Nephron progenitor cell (in vitro differentiated cells): ENCODE data around the gene GABRG3.

ENCODE experiments used
- DNase-seq: peaks from one replicate; pipeline ENCODE4 v3.0.0; 2021
- H3K27ac Mint-ChIP-seq: 2 replicates; pipeline ENCODE4 v1.8.0; 2021; ENCODE audit warnings: mild to moderate bottlenecking, moderate library complexity, mixed read lengths
- H3K27me3 Mint-ChIP-seq: 2 replicates; pipeline ENCODE4 v1.8.0; 2021; ENCODE audit warnings: mild to moderate bottlenecking, low read depth, mixed read lengths; ENCODE audit not compliant: poor library complexity
- H3K36me3 Mint-ChIP-seq: 2 replicates; pipeline ENCODE4 v1.8.0; 2021; ENCODE audit warnings: low read depth, mixed read lengths
- H3K4me1 Mint-ChIP-seq: 2 replicates; pipeline ENCODE4 v1.8.0; 2021; ENCODE audit warnings: mixed read lengths
- H3K4me3 Mint-ChIP-seq: 2 replicates; pipeline ENCODE4 v1.8.0; 2021; ENCODE audit warnings: mild to moderate bottlenecking, moderate library complexity, mixed read lengths
- H3K9me3 Mint-ChIP-seq: 2 replicates; pipeline ENCODE4 v1.8.0; 2021; ENCODE audit warnings: mild to moderate bottlenecking, moderate library complexity, mixed read lengths
- TF ChIP-seq, protein P1 (sequence below): fragments of 200-600 bp; sonication (generic); IDR thresholded peaks from 2 replicates; pipeline ENCODE4 v1.5.0; 2021; ENCODE audit warnings: antibody characterized with exemption

Gene GABRG3

GRCh38 chr15:27527490-27528067, 556.6 kb downstream of the GABRG3 start:
- Mint-ChIP-seq H3K27me3 (peaks cover 3% of the 10 kb centered on the region), H3K9me3 (peaks cover 21% of the 10 kb centered on the region), H3K27ac (no peak overlapping the region), H3K4me3 (no peak overlapping the region), H3K4me1 (no peaks in the 10 kb centered on the region), H3K36me3 (no peaks in the 10 kb centered on the region)
- TF ChIP-seq, protein P1, sequence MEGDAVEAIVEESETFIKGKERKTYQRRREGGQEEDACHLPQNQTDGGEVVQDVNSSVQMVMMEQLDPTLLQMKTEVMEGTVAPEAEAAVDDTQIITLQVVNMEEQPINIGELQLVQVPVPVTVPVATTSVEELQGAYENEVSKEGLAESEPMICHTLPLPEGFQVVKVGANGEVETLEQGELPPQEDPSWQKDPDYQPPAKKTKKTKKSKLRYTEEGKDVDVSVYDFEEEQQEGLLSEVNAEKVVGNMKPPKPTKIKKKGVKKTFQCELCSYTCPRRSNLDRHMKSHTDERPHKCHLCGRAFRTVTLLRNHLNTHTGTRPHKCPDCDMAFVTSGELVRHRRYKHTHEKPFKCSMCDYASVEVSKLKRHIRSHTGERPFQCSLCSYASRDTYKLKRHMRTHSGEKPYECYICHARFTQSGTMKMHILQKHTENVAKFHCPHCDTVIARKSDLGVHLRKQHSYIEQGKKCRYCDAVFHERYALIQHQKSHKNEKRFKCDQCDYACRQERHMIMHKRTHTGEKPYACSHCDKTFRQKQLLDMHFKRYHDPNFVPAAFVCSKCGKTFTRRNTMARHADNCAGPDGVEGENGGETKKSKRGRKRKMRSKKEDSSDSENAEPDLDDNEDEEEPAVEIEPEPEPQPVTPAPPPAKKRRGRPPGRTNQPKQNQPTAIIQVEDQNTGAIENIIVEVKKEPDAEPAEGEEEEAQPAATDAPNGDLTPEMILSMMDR, result peak; percentile 27
- no peak for DNase-seq

- Mint-ChIP-seq H3K9me3 (peaks cover 12% of the 10 kb centered on the region), H3K27ac (no peak overlapping the region), H3K36me3 (no peaks in the 10 kb centered on the region), H3K27me3 (peaks cover 3% of the 10 kb centered on the region), H3K4me1 (no peaks in the 10 kb centered on the region), H3K4me3 (no peak overlapping the region)
- TF ChIP-seq, protein P1, result no peak
- DNase-seq, result no peak
Observed at GRCh38 chr15:27529399-27529798, 558.4 kb downstream of the GABRG3 start.

DNA sequence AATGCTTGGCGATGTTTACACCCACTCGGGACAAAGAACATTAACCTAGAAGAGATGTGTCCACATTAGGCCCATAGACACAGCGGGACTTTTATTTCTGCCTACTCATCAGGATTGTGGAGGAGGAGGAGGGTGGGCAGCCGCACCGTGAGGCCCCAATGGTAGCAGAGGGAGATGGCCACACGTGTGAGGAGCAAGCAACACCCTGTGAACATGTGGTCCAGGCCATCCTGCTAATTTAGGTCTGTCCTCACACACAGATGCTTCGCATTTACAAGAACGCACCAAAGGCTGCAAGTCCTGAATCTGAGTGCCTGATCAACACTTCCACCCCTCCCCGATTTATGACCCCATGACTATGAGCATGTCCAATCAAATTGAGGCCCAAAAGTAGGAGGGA, 560.0 kb downstream of the GABRG3 start:
- DNase-seq, result no peak
- peaks cover 10% of the 10 kb centered on the region for H3K27me3 Mint-ChIP-seq
- H3K4me3 Mint-ChIP-seq, result no peak overlapping the region
- H3K4me1 Mint-ChIP-seq, result no peaks in the 10 kb centered on the region
- TF ChIP-seq, protein P1, result no peak
- H3K9me3 Mint-ChIP-seq, result peaks cover 5% of the 10 kb centered on the region
- H3K27ac Mint-ChIP-seq, result no peak overlapping the region
- no peaks in the 10 kb centered on the region for H3K36me3 Mint-ChIP-seq

DNA sequence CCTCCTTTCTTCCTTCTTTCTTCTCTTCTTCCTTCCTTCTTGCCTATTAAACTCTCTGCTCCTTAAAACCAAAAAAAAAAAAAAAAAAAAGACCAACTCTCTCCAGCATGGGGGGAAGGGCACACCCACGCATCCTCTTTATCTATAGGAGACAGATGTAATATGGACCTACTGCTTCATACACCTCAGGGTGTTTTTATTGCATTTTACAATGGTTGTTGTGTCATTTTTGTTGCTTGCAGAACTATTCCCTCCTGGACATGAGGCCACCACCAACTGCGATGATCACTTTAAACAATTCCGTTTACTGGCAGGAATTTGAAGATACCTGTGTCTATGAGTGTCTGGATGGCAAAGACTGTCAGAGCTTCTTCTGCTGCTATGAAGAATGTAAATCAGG, 561.4 kb downstream of the GABRG3 start:
- no peak for DNase-seq
- Mint-ChIP-seq H3K27ac (no peak overlapping the region), H3K4me3 (no peak overlapping the region), H3K4me1 (no peaks in the 10 kb centered on the region), H3K9me3 (no peaks in the 10 kb centered on the region), H3K36me3 (no peaks in the 10 kb centered on the region), H3K27me3 (peaks cover 10% of the 10 kb centered on the region)
- TF ChIP-seq, protein P1, result no peak

DNA sequence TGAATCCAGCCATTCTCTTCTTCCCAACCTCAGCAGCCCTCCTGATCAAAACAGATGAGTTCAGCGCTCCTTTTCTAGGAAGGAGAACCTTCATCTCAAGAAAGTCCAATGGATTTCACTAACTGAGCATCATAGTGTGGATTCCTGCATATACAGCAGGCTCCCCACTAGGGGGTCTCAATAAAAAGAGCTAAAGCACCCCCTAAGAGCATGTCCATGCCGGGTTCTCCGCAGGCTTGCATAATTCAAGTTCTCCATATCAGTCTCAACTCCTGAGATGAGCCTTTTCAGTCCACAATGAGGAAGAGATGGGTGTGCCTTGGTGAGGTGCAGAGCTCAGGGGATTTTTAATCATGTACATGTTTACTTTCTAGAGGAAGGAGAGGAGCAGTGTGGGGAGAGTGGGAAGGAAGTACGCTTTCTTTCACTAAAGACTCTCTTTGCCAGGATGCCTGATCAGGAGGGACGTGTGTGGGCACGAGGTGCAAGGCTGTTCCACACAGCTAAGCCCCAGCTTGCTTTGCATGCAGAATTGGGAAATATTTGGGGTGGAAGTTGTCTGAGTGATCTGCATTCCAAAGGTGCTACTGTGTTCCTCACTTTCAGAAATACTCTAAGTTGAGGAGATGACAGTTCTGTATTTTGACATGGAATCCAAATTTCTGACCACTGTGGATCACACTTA, 564.6 kb downstream of the GABRG3 start:
- no peak for DNase-seq
- Mint-ChIP-seq H3K4me1 (peaks cover 5% of the 10 kb centered on the region), H3K27me3 (peaks cover 10% of the 10 kb centered on the region), H3K36me3 (no peaks in the 10 kb centered on the region), H3K4me3 (no peak overlapping the region), H3K9me3 (peaks cover under 1% of the 10 kb centered on the region), H3K27ac (no peak overlapping the region)
- TF ChIP-seq, protein P1, result no peak

GRCh38 chr15:27538325-27538724, 567.3 kb downstream of the GABRG3 start:
- TF ChIP-seq, protein P1, result no peak
- H3K9me3 Mint-ChIP-seq, result peaks cover 12% of the 10 kb centered on the region

More at GRCh38 chr15:27538325-27538724, 567.3 kb downstream of the GABRG3 start:
- no peak for DNase-seq
- Mint-ChIP-seq H3K27me3 (peaks cover 6% of the 10 kb centered on the region), H3K36me3 (no peaks in the 10 kb centered on the region), H3K4me1 (peaks cover 5% of the 10 kb centered on the region), H3K27ac (peak overlapping the region; percentile 36), H3K4me3 (no peak overlapping the region)
